GM15510 (cell line): ENCODE measurements around the gene NEDD9.

Experiments
- POLR2A ChIP-seq: IDR thresholded peaks from 3 replicates; pipeline ENCODE4 v1.6.1; 2011; ENCODE audit warnings: borderline replicate concordance; ENCODE audit not compliant: insufficient read length; ENCODE audit errors: extremely low read depth

Gene NEDD9

GRCh38 chr6:11174242-11174611 lies 58.2 kb downstream of the NEDD9 start:
- TF ChIP-seq POLR2A = no peak

- no peak for TF ChIP-seq POLR2A
These were observed 59.8 kb downstream of the NEDD9 start for GRCh38 chr6:11172501-11173327.

GRCh38 chr6:11171952-11172351 lies 60.5 kb downstream of the NEDD9 start:
- no peak for TF ChIP-seq POLR2A

GRCh38 chr6:11168091-11168635 lies 64.3 kb downstream of the NEDD9 start:
- TF ChIP-seq POLR2A = no peak

- no peak for TF ChIP-seq POLR2A
These were observed 65.5 kb downstream of the NEDD9 start for GRCh38 chr6:11166948-11167347.

- TF ChIP-seq POLR2A = no peak
These were observed 67.5 kb downstream of the NEDD9 start for GRCh38 chr6:11164717-11165646.

GRCh38 chr6:11163932-11164331 lies 68.5 kb downstream of the NEDD9 start:
- no peak for TF ChIP-seq POLR2A

- no peak for TF ChIP-seq POLR2A
These were observed 70.2 kb downstream of the NEDD9 start for GRCh38 chr6:11162262-11162661.

GRCh38 chr6:11161031-11161956 lies 71.2 kb downstream of the NEDD9 start:
- TF ChIP-seq POLR2A = no peak

GRCh38 chr6:11160199-11160598 lies 72.3 kb downstream of the NEDD9 start:
- no peak for TF ChIP-seq POLR2A

- no peak for TF ChIP-seq POLR2A
These were observed 76.9 kb downstream of the NEDD9 start for GRCh38 chr6:11155589-11155988.

- TF ChIP-seq POLR2A = no peak
These were observed 79.0 kb downstream of the NEDD9 start for GRCh38 chr6:11153447-11153846.

- TF ChIP-seq POLR2A = no peak
These were observed 79.9 kb downstream of the NEDD9 start for GRCh38 chr6:11152581-11152980.

GRCh38 chr6:11151488-11151887 lies 81.0 kb downstream of the NEDD9 start:
- no peak for TF ChIP-seq POLR2A
